GM19025 (cell line): ENCODE data around the gene UCMA.
"Not testable (repeated sequence)": the region's sequence is repeated elsewhere in the genome, so short reads cannot be mapped to it uniquely, and the experiment has no call there.

Source experiments
- ATAC-seq: cut with Tn5 transposase; IDR thresholded peaks from one replicate; pipeline ENCODE4 v1.9.1; 2021; ENCODE audit warnings: mild to moderate bottlenecking, low read depth, moderate library complexity; ENCODE audit not compliant: unreplicated experiment

The UCMA gene

GRCh38 chr10:13234736-13235135 is 562 bp upstream of the UCMA start:
- ATAC-seq: not testable (repeated sequence)

GRCh38 chr10:13233358-13233757 is 816 bp downstream of the UCMA start:
- no peak for ATAC-seq

- ATAC-seq: no peak
Measured at GRCh38 chr10:13231808-13232207, 2.4 kb downstream of the UCMA start.

DNA sequence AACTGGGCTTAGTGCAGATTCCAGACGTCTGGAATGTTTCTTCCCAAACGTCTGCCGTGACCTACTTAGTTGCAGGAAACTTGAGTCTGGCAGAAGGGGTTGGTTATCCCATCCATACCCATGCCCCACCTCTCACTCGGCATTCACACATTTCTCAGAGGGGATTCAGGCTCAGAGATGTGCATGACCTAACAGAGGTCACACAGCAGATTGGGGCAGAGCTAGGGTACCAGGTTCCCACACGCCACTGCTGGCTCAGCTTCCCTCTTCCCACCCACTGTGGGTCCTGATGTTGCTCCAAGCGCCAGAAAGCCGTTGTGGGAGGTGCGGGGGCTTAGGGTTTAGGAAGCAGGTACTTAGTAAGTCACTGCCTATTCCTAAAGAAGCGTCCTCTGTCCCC is 3.0 kb downstream of the UCMA start:
- no peak for ATAC-seq

- no peak for ATAC-seq
Measured at GRCh38 chr10:13227031-13227430, 7.1 kb downstream of the UCMA start.

DNA sequence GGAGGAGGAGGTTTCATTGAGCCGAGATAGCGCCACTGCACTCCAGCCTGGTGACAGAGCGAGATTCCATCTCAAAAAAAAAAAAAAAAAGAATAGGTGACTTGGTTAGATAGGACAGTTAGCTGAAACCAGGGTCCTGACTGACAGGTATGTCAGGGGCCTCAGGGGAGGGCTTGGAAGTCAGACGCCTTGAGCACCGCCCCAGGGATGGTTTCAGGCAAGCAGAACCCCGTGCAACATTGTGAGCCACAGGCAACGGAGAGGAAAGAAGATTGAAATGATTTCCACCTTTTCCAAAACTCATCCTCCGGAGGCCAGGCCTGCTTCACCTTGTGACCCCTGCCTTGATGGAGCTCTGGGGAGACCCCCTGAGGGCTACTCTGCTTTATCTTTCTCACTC is 8.6 kb downstream of the UCMA start:
- no peak for ATAC-seq

- no peak for ATAC-seq
Measured at GRCh38 chr10:13224210-13224995, 9.8 kb downstream of the UCMA start.

- ATAC-seq: no peak
Measured at GRCh38 chr10:13223241-13223640, 10.9 kb downstream of the UCMA start.

DNA sequence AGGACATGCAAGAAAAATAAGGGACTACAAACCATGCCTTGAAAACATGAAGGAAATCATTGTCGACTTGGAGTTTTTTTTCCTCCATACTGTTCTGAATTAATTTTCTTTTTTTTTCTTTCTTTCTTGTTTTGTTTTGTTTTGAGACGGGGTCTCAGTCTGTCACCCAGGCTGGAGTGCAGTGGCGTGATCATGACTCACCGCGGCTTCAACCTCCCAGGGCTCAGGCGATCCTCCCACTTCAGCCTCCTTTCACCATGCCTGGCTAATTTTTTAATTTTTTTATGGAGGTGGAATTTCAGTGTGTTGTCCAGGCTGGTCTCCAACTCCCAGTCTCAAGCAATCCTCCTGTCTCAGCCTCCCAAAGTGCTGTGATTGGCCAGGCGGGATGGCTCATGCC is 11.6 kb downstream of the UCMA start:
- no peak for ATAC-seq

- no peak for ATAC-seq
Measured at GRCh38 chr10:13222151-13222550, 12.0 kb downstream of the UCMA start.

- no peak for ATAC-seq
Measured at GRCh38 chr10:13221572-13221971, 12.6 kb downstream of the UCMA start.

DNA sequence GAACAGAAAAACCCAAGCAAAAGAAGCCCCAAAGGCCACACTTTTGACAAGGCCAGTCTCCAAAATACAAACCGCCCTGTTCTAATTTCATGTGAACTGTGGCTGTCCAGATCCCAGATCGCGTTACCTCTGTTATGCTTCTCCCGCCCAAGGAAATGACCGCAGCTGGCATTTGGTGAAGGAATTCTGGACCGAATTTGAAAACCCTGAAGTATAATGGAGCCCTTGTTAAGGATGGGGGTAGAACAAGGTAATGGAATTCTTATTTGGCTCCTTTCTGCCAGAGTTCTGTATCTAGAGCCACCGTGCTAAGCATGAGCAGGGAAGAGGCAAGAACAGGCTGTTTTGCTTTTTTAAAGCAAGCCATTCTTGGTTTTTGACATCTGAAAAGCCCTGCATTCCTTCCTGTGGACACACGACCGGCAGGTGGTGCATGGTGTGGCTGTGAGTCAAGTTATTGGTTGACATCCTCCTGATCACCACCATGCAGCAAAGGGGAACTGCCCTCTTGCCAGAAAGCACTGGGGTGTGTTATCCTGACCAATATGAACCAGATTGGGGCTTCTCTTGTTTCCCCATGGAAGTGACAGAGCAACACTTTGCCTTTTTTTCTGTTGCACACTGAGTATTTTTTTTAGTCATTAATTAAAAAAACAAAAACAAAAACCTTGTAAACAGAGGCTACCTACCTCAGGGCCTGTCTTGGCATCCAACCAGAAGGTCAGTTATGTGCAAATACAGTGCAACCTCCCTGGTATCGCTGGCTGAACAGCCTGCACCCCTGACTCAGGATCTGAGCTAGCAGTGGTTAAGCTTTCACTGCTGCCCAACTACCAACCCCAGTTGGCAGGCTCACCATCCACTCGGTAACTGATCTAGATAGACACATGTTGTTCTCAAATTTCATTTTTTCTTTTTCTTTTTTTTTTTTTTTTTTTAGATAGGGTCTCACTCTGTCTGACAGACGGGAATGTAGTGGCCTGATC is 14.2 kb downstream of the UCMA start:
- no peak for ATAC-seq

DNA sequence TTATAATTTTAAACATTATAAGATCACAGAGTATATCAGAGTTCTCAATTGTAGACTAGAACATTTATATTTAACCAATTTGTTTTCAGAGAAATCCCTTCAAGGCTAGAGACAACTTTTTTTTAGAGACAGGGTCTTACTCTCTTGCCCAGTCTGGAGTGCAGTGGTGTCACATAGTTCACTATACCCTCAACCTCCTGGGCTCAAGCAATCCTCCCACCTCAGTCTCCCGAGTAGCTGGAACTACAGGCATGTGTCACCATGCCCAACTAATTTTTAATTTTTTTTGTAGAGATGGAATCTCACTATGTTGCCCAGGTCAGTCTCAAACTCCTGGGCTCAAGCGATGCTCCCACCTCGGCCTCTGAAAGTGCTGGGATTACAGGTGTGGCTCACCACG is 15.3 kb downstream of the UCMA start:
- no peak for ATAC-seq

DNA sequence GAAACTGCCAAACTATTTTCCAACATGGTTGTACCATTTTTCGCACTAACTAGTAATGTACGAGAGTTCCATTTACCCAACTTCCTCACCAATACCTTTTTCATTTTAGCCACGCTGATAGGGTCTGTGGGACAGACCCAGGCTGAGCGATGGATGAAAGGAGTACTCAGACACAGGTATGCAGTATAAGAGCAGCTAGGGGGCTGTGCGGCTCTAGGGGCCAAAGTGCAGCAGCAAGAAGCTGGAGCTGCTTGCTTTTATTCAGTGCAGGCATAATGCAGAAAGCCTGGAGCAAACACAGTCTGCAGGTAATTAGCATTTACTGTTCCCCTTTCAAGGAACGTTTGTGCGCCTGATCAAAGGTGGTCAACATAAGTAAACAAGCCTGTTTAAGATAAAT is 21.0 kb downstream of the UCMA start:
- ATAC-seq: no peak

- ATAC-seq: no peak
Measured at GRCh38 chr10:13206546-13207443, 27.4 kb downstream of the UCMA start.

DNA sequence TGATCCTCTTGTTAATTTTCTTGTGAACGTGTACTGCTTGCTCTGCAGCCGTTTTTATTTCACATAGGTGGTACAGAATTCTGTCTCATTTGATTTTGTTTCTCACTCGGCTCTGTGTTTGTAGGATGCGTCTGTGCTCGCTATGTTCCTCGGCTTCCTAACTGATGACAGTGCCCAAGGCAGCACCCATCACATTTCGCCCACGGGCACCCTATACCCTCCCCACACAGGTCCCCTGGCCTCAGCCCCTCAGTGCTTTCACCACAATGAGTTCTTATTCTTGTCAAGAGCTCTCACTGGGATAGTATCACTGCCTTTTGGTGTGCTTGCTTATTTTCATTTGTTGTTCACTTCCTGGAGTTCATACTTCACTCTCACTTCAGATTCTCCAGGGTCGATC is 28.1 kb downstream of the UCMA start:
- no peak for ATAC-seq

GRCh38 chr10:13201132-13201531 is 33.0 kb downstream of the UCMA start:
- no peak for ATAC-seq

DNA sequence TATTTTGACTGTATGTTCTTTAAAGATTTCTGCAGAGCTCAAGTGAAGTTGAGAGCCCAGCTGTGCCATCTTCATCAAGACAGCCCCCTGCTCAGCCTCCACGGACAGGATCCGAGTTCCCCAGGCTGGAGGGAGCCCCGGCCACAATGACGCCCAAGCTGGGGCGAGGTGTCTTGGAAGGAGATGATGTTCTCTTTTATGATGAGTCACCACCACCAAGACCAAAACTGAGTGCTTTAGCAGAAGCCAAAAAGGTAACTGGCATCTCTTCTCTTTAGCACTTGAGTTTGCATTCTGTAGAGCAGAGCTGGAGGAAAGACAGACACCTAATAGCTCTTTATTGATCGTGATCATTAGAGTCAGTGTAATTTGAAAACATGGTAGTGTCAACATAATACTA is 39.2 kb downstream of the UCMA start:
- no peak for ATAC-seq

DNA sequence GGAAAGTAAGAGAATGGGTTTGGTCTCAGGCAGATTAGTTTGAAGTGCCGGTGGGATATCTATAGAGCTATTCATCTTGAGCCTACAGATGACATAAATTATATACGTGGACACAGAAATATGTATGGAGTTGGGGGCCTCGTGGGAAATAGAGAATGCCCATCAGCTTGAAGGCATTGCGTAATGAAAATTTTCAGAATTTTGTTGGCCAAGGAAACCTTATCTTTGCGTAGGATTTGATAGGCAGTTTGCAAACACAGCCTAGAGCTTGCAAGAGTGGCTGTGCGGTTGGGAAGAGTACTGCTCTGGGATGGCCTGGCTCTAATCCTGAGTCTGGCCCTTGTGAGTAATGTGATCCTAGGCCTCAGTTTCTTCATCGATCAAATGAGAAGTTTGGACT is 40.5 kb downstream of the UCMA start:
- no peak for ATAC-seq

DNA sequence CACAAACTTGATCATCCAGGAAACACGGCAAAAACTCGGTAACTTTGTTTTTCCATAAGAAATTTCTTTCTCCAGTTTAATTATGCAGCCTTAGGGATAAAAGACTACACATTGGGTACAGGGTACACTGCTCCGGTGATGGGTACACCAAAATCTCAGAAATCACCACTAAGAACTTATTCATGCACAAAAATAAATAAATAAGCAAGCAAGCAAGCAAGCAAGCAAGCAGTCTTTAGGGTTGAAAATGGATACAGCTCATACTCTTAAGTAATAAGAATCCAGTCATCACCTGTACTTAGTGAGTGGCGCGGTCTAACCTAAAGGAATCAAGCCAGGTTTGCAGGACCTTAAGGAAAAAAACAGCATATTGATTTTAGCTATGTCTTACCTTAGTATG is 42.8 kb downstream of the UCMA start:
- no peak for ATAC-seq

GRCh38 chr10:13190816-13191215 is 43.4 kb downstream of the UCMA start:
- ATAC-seq: no peak
